Forelimb muscle (tissue), 1 donor: ENCODE measurements around the gene KREMEN2. TPM values are rescaled to one million over a fixed set of nuclear protein-coding genes. Genes with fewer than 3 reads are reported as not detected.

Source experiments
- DNase-seq: peaks from one replicate; pipeline ENCODE4 v3.0.0-alpha.2; 2013; ENCODE audit warnings: low read depth
- polyA plus RNA-seq: library from polyadenylated mRNA; unstranded; fragments of 120-200 nt; gene quantifications from one replicate; pipeline ENCODE4 v1.2.1, GENCODE V29; 2013; ENCODE audit not compliant: insufficient read length

The KREMEN2 gene
- polyA plus RNA-seq, 1 donor, result 4.0 TPM

DNA sequence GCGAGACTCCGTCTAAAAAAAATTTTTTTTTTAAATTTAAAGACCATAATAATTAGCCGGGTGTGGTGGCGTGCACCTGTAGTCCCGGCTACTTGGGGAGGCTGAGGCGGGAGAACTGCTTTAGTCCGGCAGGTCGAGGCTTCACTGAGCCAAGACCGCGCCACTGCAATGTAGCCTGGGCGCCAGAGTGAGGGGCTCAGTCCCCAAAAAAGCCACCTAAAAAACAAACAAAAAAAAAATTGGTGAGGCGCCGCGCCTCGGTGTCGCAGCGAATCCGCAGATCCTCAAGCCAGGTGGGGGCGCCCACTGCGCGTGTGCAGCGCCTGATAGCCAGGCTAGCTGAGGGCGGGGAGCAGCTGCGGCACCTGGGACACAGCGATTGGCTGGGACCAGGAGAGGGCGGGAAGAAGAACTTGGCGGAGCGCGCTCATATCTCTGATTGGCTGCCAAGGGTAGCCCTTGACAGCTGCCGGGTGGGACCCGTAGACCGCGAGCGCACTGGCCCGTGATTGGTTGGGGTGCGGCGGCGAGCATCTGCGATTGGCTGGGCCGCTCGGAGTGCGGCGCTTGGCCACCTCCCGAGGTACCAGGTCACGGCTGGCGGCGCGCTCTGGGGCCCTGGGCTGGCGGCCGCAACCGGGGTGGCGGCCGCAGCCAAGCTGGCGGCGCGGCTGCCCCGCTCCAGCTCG is 39.7 kb downstream of the KREMEN2 start:
- DNase-seq, result peak; percentile 85

DNA sequence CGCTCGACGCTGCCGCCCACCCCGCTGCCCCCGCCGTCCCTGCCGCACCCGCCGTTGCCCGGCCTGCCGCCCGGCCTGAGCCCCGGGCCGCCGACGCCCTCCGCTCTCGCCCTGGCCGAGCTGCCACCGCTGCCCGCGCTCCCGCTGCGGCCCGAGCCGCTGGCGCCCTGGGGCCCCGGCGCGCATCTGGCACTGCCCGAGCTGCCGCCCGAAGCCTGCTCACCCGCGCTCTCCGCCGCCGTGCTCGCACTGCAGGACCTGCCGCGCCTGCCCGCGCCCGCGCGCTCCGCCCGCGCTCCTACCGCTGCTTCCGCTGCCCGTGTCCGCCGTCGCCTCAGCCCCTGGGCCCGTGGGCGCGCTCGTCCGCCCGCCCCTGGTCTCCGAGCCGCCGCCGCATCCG is 40.2 kb downstream of the KREMEN2 start:
- no peak for DNase-seq

DNA sequence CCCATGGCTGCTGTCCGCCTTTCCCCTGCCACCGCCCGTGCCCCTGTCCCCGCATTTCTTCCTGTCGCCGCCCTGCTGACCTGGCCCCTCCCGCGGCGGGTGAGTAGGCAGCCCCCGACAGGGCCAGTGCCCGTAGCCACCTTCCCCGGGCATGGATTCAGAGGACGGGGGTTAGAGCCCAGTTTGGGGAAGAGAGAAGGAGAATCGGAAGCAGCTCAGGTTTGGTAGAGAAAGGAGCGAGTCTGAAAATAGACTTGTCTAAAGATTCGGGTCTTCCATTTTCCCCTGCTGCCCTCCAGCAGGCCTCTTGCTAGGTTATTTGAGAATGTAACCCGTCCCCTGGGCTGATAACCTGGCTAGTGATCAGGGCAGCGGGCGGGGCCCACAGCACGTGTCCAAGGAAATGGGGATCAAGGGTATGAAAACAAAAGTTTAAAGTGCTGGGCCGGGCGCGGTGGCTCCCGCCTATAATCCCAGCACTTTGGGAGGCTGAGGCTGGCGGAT is 40.8 kb downstream of the KREMEN2 start:
- no peak for DNase-seq

DNA sequence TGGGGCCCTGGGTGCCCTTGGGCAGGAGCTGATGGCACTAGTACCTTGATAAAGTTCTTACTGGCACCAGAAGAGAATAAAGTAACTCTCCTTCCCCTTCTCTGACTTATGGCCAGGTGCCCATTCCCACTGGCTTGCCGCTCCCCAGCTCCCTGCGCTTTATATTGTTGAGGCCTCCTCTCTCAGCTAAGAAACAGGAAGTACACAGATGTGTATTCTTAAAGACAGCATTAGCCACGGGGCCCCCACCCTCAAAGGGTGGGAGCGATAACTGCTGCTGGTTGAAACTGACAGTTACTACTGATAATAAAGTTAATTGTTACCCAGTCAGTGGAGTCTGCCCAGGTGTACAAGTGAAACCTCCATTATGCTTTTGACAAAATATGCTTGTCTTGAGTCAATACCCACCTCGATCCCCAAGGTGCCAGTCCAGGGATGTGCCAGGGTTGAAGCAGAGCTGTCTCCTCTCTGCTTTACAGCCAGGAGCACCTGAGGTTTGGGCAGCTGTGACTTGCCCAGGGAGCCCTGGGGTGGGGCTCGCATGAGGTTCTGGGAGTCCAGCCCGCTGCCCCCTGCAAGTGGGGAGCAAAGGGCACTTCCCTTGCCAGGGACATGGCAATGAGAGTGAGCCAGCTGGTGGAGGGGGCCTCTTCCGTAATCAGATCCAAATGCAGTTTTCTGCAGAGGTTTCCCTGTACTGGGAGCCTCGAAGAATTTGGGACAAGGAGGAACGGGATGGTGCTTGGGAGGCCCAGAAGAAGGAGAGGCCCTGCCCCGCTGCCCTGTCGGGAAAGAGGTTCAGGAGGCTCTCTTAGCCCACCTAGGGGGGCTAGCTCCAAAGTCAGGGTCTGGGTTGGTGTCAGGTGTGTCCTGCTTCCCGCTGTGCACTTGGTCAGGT is 43.2 kb downstream of the KREMEN2 start:
- DNase-seq, result no peak

DNA sequence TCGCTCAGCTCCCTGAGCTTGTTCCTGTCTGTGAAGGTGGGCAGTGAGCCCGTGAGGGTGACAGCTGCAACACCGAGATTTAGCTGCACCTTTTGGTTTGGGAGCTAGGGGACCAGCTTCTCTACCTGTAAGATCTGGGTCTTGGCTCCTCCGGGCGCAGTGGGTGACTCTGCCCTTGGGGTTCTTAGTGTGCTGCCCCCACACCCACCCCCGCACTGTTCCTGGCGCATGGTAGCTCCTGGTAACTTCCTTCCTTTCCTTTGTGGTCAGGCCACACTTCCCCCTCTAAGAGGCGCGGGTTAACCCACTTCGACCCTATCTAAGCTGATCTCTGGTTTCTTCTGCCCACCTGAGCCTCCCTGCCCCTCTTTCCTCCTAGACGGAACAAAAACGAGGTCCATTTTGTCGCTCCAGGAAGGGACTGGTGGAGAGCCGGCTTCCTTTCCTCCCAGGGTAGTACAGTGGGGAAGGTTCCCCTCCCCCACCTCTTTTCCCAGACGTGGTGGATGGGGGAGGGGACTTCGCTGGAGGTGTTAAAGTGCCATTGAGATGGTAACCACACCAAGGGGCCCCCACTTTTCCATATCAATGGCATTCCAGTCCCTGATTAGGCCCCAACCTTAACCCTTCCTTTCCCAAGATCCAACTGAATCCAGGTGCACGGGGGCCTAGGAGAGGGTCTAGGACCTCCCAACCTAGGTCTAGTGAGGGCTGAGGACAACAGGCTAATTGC is 44.0 kb downstream of the KREMEN2 start:
- DNase-seq, result no peak

DNA sequence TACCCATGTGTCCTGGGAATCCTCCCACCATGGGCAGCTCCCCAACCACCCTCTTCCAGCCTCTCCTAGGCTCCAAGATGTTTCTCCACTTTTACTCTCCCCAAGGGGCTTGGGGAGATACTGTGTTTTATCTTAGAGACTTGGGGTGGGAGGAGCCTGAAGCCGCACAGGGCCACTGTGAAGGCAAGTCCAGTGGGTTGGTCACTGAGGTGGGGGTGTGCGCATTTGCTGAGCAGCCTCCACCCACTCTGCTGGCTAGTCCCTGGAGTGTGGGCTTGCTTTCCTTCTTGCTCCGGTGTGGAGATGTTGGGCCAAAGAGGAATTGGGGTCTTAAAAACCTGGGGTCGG is 44.6 kb downstream of the KREMEN2 start:
- DNase-seq, result no peak

DNA sequence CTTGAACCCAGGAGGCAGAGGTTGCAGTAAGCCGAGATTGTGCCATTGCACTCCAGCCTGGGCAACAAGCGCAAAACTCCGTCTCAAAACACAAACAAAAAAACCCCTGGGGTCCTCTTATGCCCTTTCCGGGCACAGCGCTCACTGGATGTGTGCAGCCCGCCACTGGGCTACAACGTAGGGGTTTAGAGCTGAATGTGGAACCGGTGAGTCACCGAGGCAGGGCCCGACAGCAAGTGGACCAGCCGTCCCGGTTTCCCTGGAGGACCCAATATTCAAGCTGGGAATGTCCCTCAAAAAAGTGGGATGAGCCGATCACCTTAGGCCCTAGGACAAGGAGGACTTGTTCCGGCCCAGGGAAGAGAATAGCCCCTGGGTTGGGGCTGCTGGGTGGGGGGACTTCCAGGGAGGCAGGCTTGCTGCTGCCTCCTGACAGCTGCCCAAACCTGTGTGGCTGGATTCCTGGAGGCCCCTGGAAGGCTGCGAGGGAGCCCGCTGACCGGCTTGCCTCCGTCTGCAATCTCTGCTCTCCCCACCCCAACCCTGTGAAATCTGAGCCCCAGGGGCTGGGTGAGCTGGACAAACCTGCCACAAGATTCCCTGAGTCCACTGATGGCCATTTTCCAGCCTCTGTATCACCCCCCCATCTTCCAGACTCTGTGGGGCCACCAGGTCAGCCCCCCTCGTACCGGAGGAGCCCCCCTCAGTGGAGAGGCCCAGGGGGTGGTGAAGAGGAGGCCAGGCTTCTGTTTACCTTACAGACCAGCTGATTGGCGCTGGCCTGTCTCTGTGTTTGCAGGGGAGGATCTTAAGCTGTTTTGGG is 45.7 kb downstream of the KREMEN2 start:
- no peak for DNase-seq

DNA sequence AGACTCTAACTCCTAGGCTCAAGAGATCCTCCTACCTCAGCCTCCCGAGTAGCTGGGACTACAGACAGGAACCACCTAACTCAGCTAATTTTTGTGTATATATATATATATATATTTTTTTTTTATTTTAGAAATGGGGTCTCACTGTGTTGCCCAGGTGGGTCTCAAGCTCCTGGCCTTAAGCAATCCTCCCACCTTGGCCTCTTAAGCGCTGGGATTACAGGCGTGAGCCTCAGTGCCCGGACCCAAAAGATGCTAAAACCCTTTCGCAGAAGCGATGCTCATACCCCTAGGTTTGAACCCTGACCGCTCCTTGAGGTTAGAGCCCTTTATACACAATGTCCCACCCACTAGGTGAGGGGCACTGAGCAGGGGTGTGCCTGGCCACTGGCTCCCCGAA is 46.4 kb downstream of the KREMEN2 start:
- no peak for DNase-seq

DNA sequence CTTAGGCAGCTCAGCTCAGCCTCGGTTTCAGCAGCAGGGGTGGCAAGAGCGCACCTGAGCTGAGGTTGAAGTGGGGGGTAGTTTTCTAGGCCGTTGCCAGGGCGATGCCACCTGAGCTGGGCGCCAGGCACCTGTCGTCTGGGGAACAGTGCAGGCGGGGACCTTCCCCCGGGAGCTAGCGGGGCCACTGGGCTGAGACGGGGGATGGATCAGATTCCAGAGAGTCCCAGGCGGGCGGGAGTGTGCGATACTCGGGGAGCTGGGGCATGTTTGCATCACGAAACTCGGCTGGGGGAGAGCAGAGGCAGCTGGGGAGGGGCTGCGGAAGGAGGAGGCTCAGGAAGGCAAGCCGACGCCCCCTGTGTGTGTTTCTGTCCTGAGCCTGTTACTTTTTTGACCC is 48.2 kb downstream of the KREMEN2 start:
- no peak for DNase-seq

DNA sequence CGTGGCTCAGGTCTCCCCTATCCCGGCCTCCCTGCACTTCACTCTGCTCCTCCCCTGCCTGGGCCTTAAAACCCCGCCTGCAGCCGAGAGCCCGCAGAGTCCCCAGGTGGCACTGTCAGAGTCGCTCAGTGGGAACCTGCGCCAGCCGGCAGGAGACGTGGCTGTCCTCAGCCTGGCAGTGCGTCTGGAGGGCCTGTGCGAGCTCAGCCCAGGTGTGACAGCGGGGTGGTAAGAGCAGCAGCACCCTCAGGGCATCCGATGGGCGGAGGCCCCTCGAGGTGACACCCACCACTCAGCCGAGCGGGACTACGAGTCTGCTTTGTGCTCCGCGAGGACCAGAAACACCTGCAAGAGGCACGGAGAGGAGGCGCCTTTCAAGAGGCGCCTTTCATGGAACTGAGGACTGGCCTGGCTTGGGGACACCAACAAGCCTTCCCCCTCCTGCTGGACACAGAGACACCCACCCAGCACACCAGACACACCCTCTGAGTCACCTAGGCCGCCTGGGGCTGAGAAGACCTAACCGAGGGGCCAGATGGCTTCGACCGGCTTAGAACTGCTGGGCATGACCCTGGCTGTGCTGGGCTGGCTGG is 48.8 kb downstream of the KREMEN2 start, which contains the start of gene CLDN9:
CLDN9 (plus strand) TSS at position 96 of the 593 bp plus-strand sequence; CDS start at position 536, 440 bp downstream.
- no peak for DNase-seq

DNA sequence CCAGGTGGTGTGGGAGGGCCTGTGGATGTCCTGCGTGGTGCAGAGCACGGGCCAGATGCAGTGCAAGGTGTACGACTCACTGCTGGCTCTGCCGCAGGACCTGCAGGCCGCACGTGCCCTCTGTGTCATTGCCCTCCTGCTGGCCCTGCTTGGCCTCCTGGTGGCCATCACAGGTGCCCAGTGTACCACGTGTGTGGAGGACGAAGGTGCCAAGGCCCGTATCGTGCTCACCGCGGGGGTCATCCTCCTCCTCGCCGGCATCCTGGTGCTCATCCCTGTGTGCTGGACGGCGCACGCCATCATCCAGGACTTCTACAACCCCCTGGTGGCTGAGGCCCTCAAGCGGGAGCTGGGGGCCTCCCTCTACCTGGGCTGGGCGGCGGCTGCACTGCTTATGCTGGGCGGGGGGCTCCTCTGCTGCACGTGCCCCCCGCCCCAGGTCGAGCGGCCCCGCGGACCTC is 49.4 kb downstream of the KREMEN2 start:
- no peak for DNase-seq

DNA sequence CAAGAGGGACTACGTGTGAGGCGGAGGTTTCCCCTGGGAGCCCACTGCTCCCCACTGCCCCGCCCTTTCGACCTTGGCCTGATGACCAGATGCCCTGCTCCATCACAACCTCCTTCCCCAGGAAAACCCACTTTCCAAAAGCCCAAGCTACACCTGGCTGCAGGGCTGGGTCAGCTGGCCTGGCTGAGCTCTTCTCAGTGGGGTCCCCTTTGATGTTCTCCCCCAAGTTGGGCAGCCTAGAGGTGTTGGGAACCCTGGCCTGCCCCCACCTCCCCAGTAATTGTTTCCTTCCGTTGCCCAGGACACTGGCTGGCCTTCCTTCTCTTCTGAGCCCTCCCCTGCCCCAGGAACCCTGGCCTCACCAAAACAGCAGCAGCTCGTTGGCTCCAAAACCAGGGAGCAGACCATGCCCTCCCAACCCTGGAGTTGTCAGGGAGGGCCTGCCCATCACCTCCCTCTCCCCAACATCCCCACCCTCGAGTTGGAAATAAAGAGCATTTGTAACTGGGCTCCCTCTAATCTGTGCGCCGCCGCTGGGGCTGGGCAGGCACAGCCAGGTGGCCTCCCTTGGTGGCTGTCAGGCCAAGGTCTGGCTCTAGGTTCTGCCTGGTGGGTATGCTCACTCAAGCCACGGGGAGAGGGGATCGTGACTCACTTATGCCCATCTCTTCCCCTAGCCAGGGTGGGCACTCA is 50.1 kb downstream of the KREMEN2 start:
- no peak for DNase-seq

DNA sequence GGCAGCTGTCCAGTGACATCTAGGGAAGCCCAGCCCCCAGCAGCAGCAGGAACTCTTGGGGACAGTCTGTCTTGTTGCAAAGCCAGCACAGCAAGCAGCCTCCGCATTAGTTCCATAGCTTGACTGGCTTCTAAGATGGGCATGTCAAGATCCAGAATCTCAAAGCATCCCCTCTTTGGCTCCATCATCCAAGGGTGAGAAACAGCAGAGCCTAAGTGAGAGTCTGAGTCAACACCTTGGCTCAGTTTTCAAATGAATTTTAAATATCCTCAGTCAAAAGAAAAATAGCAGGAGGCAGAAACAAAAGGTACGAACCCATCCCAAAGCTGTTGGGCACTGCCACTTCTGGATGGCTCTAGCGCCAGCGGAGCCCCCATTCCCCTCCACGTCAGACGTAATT is 50.9 kb downstream of the KREMEN2 start:
- DNase-seq, result no peak

DNA sequence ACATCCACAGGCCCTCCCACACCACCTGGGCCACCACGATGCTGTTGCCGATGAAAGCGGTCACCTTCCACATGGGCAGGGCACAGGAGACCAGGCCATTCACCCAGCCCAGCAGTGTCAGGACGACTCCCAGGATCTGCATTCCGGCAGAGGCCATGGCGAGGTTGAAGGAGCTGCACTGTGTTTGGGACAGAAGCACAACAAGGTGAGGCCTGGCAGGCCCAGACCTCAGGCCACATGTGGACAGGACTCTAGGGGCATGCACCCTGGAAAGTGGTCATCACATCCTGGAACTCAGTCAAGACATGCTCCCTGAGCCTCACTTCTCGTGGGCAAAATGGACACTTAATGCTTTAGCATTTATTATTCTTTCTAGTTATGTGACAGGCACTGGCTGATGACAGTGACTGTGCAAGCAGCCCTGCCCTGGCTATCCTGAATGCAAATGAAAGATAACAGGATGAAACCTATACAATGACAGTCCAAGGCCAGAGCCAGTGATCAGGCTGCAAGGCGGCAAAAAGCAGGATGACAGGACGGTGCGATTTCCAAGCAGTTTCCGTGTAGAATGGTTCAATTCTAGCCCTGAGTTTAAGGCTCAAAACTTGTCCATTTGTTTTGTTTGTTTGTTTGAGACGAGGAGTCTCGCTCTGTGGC is 51.9 kb downstream of the KREMEN2 start:
- no peak for DNase-seq

DNA sequence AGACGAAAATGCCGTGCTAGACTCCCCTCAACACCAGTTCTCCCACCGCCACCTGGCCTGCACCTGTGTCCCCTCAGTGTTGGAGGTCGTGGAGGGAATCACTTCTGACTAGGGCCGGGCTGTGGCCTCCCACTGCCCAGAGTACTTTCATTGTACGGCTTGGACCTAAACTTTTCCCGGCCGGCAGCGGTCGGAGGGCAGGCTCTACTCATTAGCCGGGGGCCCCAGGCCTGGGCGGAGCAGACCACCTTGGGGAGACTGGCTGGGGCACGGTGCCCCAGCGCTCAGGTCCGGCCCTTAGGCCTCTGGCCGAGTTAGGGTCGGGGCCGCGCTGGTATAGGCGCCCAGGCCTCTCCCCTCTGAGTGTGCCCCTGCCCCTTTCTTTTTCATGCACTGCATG is 53.3 kb downstream of the KREMEN2 start:
- DNase-seq, result no peak
